ENCODE results near the gene PRODH. TPM values are rescaled to one million over a fixed set of nuclear protein-coding genes. Genes with fewer than 3 reads are reported as not detected.
"Not testable (repeated sequence)": the region's sequence is repeated elsewhere in the genome, so short reads cannot be mapped to it uniquely, and the experiment has no call there.

The PRODH gene
- total RNA-seq, 4 donors from 2014 or later: 3.5 to 14.2 (median 9.3) TPM

DNA sequence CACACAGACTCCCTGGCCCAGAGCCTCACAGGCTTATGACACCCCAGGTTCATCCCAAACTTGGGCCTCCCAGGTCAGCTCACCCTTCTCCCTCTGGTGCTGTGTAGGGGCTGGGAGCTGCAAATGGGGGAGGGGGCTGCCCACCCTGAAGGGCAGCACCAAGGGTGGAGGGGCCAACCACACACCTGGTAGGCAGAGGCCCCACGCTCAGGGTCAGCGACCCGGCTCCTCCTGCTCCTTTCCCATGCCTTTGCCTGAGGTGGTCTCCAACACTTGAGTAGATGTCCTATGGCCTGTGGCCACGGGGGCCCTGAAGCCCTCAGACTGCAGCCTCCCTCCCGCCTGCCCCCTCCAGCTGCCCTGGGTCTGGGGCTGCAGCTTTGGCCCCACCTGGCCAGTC lies 26.5 kb downstream of the PRODH start:
- no peaks in the 10 kb centered on the region for H3K4me1 ChIP-seq
- intact Hi-C loops (cut with DNase I; ENCODE audit: low total_unique reads): no loop called here

DNA sequence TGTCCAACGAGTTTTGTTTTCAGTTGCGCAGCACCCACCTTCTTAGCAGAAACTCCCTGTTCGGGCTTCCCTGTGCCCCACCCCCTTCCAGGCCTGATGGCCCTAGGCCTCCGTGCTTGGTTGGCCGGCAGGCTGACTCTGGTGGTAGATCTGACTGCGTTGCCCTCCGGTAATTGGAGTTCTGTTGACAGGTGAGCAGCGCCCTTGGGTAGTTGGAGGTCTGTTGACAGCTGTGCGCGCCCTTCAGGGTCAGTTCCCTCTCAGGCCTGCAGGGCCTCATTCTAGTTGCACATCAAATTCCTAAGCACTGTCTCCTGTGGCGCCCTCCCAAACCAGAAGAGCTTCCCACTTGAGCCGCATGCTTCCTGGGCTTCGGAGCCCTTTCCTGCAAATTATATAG lies 29.2 kb downstream of the PRODH start:
- Histone ChIP-seq H3K27me3 (no peaks in the 10 kb centered on the region), H3K4me1 (no peaks in the 10 kb centered on the region), H3K36me3 (no peaks in the 10 kb centered on the region), H3K4me3 (no peak overlapping the region), H3K27ac (no peak overlapping the region), H3K9me3 (no peaks in the 10 kb centered on the region)
- intact Hi-C loops (cut with DNase I; ENCODE audit: low total_unique reads) (no loop called here), in situ Hi-C loops (cut with MboI; ENCODE audit: low pct_ligation_motif_present in 1 of 4, low pct_unique_long_range_greater_than_20kb in 1 of 4, low sequenced_read_pairs in 3 of 4) (no loop called here)
- no peak for DNase-seq
- no CpG with 5 or more reads among the region's 13 CpGs for WGBS, 2 donors (ENCODE audit: low coverage in 1 of 2)
- TF ChIP-seq EP300 (IDR thresholded peaks at IDR 0.05; ENCODE audit: low read depth): no peak
- TF ChIP-seq, protein P1, sequence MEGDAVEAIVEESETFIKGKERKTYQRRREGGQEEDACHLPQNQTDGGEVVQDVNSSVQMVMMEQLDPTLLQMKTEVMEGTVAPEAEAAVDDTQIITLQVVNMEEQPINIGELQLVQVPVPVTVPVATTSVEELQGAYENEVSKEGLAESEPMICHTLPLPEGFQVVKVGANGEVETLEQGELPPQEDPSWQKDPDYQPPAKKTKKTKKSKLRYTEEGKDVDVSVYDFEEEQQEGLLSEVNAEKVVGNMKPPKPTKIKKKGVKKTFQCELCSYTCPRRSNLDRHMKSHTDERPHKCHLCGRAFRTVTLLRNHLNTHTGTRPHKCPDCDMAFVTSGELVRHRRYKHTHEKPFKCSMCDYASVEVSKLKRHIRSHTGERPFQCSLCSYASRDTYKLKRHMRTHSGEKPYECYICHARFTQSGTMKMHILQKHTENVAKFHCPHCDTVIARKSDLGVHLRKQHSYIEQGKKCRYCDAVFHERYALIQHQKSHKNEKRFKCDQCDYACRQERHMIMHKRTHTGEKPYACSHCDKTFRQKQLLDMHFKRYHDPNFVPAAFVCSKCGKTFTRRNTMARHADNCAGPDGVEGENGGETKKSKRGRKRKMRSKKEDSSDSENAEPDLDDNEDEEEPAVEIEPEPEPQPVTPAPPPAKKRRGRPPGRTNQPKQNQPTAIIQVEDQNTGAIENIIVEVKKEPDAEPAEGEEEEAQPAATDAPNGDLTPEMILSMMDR (IDR thresholded peaks at IDR 0.05): no peak
- TF ChIP-seq POLR2AphosphoS5 (IDR thresholded peaks at IDR 0.05): no peak
- no peak for TF ChIP-seq POLR2A (IDR thresholded peaks at IDR 0.05)

More for the DNA sequence above, 26.5 kb downstream of the PRODH start:
- no peak for DNase-seq
- H3K4me3 ChIP-seq: no peak overlapping the region
- H3K27me3 ChIP-seq: no peaks in the 10 kb centered on the region
- no peaks in the 10 kb centered on the region for H3K36me3 ChIP-seq
- in situ Hi-C loops (cut with MboI; ENCODE audit: low pct_ligation_motif_present in 1 of 4, low pct_unique_long_range_greater_than_20kb in 1 of 4, low sequenced_read_pairs in 3 of 4): no loop called here
- TF ChIP-seq POLR2AphosphoS5 (IDR thresholded peaks at IDR 0.05) (no peak), EP300 (IDR thresholded peaks at IDR 0.05; ENCODE audit: low read depth) (no peak), POLR2A (IDR thresholded peaks at IDR 0.05) (no peak)
- TF ChIP-seq, protein P1 (IDR thresholded peaks at IDR 0.05): no peak
- no peak overlapping the region for H3K27ac ChIP-seq
- no CpG with 5 or more reads among the region's 5 CpGs for WGBS, 2 donors (ENCODE audit: low coverage in 1 of 2)
- no peaks in the 10 kb centered on the region for H3K9me3 ChIP-seq

DNA sequence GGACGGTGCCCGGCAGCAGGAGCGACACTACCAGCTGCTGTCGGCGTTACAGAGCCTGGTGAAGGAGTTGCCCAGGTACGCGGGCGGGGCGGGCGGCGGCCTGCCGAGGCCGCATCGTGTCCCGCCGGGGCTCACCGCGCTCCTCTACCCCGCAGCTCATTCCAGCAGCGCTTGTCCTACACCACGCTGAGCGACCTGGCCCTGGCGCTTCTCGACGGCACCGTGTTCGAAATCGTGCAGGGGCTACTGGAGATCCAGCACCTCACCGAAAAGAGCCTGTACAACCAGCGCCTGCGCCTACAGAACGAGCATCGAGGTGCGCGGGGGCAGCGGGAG lies 29.7 kb downstream of the PRODH start:
- in situ Hi-C loops (cut with MboI; ENCODE audit: low pct_ligation_motif_present in 1 of 4, low pct_unique_long_range_greater_than_20kb in 1 of 4, low sequenced_read_pairs in 3 of 4); intact Hi-C loops (cut with DNase I; ENCODE audit: low total_unique reads); DNase-seq; H3K4me3 ChIP-seq; H3K4me1 ChIP-seq; H3K9me3 ChIP-seq; H3K27me3 ChIP-seq; H3K36me3 ChIP-seq; H3K27ac ChIP-seq: not testable (repeated sequence)
- WGBS, 2 donors (ENCODE audit: low coverage in 1 of 2): no CpG with 5 or more reads among the region's 36 CpGs

DNA sequence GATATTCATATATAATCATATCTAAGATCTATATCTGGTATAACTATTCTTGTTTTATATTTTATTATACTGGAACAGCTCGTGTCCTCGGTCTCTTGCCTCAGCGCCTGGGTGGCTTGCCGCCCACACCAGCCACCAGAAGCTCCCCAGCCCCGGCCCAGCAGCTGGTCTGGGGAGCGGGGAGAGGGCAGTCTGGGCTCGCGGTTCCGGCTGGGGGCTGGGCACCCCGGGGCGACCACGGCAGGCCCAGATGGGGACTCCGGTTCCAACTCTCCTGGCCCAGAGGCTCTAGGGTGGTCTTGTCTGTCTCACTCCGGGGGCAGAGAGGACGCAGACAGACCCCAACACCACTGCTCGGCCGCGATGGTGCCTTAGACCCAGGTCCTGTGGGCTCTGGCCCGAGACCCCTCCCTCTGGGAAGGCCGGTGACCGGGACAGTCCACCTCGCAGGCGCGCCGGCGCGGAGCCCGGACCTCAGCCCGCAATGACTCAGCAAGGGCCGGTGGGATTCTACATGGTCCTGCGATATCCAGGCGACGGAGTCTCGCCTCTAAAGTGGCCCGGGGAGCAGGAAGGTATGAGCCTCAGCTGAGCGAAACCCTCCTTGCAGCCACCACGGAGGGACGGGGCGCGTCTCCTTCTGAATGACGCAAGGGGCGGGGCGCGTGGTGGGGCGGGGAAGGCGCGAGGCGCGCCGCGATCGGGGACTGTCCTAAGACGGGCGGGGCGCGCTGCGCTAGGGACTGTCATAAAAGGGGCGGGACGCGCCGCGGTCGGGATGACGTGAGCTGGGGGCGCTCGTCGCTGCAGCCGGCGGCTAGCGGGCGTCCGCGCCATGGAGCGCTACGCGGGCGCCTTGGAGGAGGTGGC lies 30.3 kb downstream of the PRODH start, which contains the start of gene DGCR6:
Gene DGCR6 (plus strand): TSS at position 781 of the 870 bp plus-strand sequence. CDS start 55 bp downstream, at position 836.
- H3K36me3 ChIP-seq: no peaks in the 10 kb centered on the region
- TF ChIP-seq POLR2A (IDR thresholded peaks at IDR 0.05): no peak
- TF ChIP-seq POLR2AphosphoS5 (IDR thresholded peaks at IDR 0.05): no peak
- TF ChIP-seq, protein P1 (IDR thresholded peaks at IDR 0.05): no peak
- no peak for TF ChIP-seq EP300 (IDR thresholded peaks at IDR 0.05; ENCODE audit: low read depth)
- H3K4me3 ChIP-seq: no peak within 1 kb of the TSS
- no peaks in the 10 kb centered on the region for H3K4me1 ChIP-seq
- no peak for DNase-seq
- in situ Hi-C loops (cut with MboI; ENCODE audit: low pct_ligation_motif_present in 1 of 4, low pct_unique_long_range_greater_than_20kb in 1 of 4, low sequenced_read_pairs in 3 of 4) (no loop called here), intact Hi-C loops (cut with DNase I; ENCODE audit: low total_unique reads) (no loop called here)
- no CpG with 5 or more reads among the region's 77 CpGs for WGBS, 2 donors (ENCODE audit: low coverage in 1 of 2)
- H3K27me3 ChIP-seq: no peaks in the 10 kb centered on the region
- H3K27ac ChIP-seq: no peak within 1 kb of the TSS
- no peaks in the 10 kb centered on the region for H3K9me3 ChIP-seq

DNA sequence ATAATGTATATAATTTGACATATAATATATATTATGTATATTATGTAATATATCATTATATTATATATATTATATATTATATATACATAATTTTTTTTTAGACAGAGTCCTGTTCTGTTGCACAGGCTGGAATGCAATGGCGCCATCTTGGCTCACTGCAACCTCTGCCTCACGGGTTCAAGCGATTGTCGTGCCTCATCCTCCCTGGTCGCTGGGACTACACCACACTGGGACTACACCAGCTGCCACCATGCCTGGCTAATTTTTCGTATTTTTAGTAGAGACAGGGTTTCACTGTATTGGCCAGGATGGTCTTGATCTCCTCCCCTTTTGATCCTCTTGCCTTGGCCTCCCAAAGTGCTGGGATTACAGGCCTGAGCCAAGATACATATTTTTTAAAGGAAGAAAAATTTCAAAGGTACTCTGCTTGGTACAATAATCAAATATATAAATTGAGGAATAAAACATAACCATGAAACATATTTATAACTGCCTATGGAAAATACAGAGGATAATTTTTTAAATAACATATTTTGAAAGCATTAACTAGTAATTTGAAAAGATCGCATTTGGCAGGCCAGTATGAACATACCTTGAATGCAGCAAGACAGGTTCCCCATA lies 39.9 kb downstream of the PRODH start:
- in situ Hi-C loops (cut with MboI; ENCODE audit: low pct_ligation_motif_present in 1 of 4, low pct_unique_long_range_greater_than_20kb in 1 of 4, low sequenced_read_pairs in 3 of 4); H3K27ac ChIP-seq; H3K27me3 ChIP-seq; DNase-seq; H3K9me3 ChIP-seq; H3K4me1 ChIP-seq; intact Hi-C loops (cut with DNase I; ENCODE audit: low total_unique reads); H3K36me3 ChIP-seq; H3K4me3 ChIP-seq: not testable (repeated sequence)
- 96% methylated on average over 6 of the region's 7 CpGs; no CpG with 5 or more reads in 1 of the 2 donors for WGBS, 2 donors (ENCODE audit: low coverage in 1 of 2)

DNA sequence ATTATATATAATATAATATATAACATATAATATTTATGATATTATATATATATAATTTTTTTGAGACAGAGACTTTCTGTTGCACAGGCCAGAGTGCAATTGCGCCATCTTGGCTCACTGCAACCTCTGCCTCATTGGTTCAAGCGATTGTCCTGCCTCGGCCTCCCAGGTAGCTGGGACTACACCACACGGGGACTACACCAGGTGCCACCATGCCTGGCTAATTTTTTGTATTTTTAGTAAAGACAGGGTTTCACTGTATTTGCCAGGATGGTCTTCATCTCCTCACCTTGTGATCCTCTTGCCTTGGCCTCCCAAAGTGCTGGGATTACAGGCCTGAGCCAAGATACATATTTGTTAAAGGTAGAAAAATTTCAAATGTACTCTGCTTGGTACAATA lies 42.3 kb downstream of the PRODH start:
- H3K9me3 ChIP-seq; DNase-seq; H3K27ac ChIP-seq; H3K4me3 ChIP-seq; in situ Hi-C loops (cut with MboI; ENCODE audit: low pct_ligation_motif_present in 1 of 4, low pct_unique_long_range_greater_than_20kb in 1 of 4, low sequenced_read_pairs in 3 of 4); intact Hi-C loops (cut with DNase I; ENCODE audit: low total_unique reads); H3K27me3 ChIP-seq; H3K36me3 ChIP-seq; H3K4me1 ChIP-seq: not testable (repeated sequence)
- WGBS, 2 donors (ENCODE audit: low coverage in 1 of 2): no CpG with 5 or more reads among the region's 4 CpGs

DNA sequence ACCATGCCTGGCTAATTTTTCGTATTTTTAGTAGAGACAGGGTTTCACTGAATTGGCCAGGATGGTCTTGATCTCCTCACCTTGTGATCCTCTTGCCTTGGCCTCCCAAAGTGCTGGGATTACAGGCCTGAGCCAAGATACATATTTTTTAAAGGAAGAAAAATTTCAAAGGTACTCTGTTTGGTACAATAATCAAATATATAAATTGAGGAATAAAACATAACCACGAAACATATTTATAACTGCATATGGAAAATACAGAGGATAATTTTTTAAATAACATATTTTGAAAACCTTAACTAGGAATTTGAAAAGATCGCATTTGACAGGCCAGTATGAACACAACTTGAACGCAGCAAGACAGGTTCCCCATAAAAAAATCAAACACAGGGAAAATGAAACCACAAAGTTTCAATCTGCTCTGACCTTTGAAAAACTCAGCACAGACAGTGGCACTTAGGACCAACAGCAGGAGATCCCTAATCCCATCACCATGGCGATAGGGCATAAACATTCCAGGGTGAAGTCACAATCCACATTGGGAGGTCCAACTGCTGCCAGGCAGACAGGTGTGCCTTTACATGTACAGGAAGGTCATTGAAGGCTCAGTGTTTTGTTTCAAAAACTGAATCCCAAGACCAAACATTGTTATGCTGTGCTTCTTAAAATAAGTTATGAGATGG lies 45.4 kb downstream of the PRODH start:
- H3K27me3 ChIP-seq; H3K36me3 ChIP-seq; H3K4me1 ChIP-seq; intact Hi-C loops (cut with DNase I; ENCODE audit: low total_unique reads); in situ Hi-C loops (cut with MboI; ENCODE audit: low pct_ligation_motif_present in 1 of 4, low pct_unique_long_range_greater_than_20kb in 1 of 4, low sequenced_read_pairs in 3 of 4); H3K4me3 ChIP-seq; DNase-seq; H3K27ac ChIP-seq; H3K9me3 ChIP-seq: not testable (repeated sequence)
- 70% methylated on average over 1 of the region's 5 CpGs; no CpG with 5 or more reads in 1 of the 2 donors for WGBS, 2 donors (ENCODE audit: low coverage in 1 of 2)

All from transverse colon (tissue), 4 donors.